Limb (tissue), 2 donors: ENCODE measurements around the gene PTPN7.
A peak's percentile ranks its signal among the peaks of the same experiment; 100 is the strongest.
"Not testable (repeated sequence)": the region's sequence is repeated elsewhere in the genome, so short reads cannot be mapped to it uniquely, and the experiment has no call there.

Experiments
- DNase-seq, 2 donors: peaks; one replicate each; pipeline ENCODE4 v3.0.0-alpha.2; 2016; ENCODE audit errors: extremely low spot score in 2 of 2

Gene PTPN7

DNA sequence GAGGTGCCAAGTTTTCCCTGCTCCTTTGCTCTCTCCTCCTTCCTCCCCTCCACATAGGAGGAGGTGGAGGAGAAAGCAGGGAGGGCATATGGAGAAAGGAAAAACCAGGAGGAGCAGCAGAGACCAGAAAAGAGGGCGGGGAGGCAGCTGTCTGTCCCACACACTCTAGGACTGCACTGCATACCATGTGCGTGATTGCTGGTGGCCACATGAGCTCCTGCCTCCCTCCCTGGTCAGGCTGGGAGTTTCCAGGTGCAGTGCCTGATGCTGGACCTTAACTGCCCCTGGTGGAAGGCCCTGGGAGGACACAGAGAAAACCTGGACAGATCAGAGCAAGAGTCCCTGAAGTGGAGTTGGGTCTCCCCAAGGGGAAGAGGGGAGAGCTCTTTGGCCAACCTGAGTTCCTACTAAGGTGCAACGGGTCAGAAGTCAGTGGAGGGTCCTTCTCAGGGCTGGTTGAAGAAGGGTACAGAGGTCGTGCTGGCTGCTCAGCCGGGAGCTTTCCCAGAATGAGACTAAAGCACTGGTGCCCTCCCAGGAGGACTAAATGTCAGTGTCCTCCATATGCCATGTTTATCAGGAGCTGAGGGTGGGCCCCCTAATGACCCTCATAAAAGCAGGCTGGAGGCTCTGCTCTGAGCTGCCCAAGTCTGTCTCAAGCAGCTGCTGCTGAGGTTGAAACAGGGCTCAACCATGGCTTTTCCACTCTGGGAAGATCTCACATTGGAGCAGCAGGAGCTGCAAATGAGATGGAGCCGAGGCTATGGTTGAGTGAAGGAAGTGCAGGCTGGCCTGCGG is 29.7 kb upstream of the PTPN7 start:
- no peak for DNase-seq

- DNase-seq = peak in 1 of 2 donors; percentile 83
Observed at GRCh38 chr1:202189001-202189790, 28.8 kb upstream of the PTPN7 start.

GRCh38 chr1:202187697-202188407 is 27.4 kb upstream of the PTPN7 start:
- no peak for DNase-seq

DNA sequence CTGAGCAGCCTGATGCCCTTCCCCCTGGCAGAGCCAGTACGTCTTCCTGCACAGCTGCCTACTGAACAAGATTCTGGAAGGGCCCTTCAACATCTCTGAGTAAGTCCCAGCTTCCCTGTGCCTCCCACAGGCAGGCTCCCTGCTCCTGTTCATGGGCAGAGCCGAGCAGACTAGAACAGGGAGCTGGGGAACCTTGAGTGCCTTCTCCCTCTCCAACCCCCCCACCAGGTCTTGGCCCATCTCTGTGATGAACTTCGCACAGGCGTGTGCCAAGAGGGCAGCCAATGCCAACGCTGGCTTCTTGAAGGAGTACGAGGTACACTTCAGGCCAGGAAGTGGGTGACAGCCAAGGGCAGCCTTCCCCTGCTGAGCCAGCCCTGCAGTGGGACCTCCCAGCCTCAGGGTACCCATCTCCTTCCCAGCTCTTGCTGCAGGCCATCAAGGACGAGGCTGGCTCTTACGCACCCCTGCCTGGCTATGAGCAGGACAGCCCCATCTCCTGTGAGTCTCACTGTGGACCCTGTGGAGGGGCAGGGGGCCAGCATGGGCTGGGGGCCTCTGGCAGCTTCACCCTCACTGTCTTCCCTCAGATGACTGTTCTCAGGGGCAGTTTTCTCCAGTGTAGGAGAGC is 26.8 kb upstream of the PTPN7 start:
- no peak for DNase-seq

GRCh38 chr1:202186327-202186726 is 25.9 kb upstream of the PTPN7 start:
- no peak for DNase-seq

DNA sequence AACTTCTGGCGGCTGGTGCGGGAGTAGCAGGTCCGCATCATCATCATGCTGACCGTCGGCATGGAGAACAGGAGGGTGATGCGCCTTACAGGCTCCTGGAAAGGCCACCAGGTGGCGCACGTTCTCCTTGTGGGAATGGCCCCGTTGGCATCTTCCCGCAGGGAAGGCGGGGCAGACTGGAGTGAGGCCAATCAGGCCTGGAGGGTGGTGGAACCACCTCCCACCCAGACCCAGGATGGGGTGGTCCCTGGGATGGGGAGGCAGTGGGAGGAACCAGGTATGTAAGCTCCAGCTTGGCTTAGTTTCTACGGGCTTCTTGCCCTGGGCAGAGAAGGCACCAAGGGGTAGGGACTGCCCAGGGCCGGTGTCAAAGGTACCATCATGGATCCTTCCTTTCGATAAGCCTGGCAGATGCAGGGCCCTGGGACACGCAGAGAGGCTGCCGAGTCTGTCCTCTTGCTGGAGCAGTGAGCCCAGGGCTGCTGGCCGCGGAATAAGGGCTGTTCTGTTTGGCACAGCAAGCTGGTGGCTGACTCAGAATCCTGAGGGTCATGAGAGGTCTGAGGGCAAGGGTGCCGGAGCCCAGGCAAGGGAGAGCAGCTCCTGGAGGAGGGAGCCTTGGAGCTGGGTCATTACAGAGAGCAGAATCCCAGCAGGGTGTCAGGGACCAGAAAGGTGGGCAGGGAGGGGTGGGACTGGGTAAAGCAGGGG is 24.5 kb upstream of the PTPN7 start:
- DNase-seq = peak; percentile 48 to 87

GRCh38 chr1:202182040-202182877 is 21.9 kb upstream of the PTPN7 start:
- DNase-seq = no peak

DNA sequence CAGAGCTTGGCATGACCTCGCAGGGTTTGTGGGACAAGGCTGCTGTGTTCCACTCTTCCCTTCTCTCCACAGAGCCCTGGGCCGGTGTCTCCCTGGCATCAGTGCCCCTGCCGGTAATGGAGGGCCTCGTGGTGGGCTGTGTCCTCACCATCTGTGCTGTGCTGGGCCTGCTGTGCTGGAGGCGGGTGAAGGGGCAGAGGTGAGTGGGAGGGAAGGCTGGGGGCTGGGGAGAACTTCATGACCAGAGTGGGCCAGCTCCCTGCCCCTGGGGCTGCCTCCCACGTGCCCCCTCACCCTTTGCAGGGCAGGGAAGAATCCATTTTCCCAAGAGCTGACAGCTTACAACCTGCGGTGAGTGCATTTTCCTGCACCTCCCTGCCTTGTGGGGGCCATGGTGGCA is 21.2 kb upstream of the PTPN7 start:
- DNase-seq = no peak

DNA sequence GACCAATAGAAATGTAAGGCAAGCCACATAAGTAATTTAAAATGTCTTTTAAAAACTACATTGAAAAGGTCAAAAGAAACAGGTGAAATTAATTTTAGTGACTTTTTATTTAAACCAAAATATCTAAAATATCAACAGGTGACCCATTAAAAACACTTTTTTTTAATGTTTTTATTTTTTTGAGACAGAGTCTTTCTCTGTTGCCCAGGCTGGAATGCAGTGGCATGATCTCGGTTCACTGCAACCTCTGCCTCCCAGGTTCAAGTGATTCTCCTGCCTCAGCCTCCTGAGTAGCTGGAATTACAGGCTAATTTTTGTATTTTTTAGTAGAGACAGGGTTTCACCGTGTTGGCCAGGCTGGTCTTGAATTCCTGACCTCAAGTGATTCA is 20.3 kb upstream of the PTPN7 start:
- DNase-seq = not testable (repeated sequence)

DNA sequence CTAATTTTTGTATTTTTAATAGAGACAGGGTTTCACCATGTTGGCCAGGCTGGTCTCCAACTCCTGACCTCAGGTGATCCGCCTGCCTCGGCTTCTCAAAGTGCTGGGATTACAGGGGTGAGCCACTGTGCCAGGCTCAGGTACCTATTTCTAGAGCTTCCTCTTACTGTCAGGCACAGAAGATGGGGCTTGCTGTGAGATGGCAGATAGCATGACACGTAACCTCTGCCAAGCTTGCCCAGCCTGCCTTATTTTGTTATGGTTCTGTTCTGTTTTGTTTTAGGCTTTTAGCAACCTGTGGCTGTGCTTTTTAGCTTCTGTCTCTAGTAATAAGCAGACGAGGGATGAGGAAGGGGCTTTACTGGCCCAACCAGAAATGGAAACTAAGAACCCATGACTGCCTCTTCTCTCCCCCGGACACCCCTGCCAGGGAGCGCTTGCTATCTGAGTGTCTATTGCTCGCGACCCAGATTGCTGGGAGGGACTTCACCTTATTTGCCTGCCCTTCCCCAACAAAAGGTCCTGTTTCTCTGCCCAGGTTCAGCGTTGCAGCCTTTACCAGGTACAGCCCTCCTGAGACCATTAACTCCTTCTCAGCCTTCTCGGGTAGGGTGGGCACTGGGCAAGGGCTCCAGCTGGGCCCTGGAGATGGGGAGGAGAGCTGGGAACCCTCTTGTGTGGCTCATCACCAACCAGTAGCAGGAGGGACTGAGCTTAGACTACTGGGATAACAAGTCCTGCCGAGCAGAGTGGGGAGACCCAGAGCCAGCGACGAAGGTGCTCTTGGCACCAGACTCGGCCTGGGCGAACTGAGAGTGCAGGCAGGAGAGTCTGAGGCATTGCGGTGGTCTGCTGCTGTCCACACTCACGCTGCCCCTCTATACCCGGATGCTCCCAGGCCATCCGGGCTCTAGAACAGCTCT is 19.7 kb upstream of the PTPN7 start:
- DNase-seq = no peak

DNA sequence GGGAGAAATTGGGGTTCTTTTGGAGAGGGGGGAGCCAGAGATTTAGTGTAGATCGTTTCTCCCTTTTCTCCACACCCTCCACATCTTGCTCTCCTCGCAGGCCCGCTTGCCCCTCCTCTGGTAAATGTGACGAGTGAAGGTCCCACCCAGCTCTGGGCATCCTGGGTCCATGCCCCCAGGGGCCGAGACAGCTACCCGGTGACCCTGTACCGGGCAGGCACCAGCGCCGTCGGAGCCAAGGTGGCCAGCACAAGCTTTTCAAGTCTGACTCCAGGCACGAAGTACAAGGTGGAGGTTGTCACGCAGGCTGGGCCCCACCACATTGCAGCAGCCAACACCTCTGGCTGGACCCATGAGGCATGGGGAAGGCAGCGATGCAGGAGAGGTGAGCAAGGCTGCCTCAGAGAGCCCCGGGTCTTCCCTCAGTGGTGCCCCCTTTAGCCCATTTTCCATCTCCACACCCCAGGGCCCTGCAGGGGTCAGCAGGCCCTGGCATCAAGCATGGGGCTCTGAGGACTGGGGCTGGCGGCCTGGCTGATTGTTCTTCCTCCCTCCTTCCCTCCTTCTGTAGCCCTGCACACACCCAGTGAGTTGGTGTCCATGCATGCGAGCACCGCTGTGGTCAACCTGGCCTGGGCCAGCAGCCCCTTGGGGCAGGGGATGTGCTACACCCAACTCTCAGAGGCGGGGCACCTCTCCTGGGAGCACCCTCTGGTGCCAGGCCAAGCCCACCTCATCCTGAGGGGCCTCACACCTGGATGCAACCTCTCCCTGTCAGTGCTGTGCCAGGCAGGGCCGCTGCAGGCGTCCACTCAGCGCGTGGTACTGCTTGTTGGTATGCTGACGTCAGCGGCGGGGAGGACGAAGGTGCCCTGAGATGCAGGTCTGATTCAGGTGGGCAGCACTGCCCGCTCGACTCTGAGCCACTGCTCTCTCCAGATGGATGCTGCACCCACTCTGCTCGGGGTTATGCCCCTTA is 16.8 kb upstream of the PTPN7 start:
- no peak for DNase-seq

GRCh38 chr1:202173993-202174392 is 13.6 kb upstream of the PTPN7 start:
- DNase-seq = no peak

GRCh38 chr1:202172015-202172355 is 11.6 kb upstream of the PTPN7 start:
- no peak for DNase-seq

DNA sequence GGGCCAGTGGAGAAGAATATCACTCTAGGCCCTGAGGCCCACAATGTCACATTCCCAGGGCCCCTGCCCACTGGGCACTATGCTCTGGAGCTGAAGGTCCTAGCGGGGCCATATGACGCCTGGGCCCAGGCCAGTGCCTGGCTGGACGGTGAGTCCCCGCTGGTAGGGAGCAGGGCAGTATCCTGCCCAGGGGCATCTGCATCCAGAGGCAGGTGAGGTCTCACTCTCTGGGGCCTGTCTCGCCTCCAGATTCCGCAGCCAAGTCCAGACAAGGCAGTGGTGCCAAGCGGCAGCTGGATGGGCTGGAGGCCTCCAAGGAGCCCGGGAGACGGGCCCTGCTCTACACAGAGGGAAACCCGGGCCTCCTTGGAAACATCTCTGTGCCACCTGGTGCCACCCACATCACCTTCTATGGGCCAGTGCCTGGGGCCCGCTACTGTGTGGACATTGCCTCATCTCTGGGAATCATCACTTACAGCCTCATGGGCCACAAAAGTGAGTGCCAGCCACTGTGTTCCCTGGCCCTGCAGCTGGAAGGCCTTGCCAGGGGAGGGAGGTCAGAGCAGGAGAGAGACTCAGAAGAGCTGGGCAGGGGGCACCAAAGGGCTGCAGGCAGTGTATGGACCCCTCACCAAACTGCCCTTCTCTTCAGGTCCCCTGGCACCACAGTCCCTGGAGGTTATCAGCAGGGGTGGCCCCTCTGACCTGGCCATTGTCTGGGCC is 11.1 kb upstream of the PTPN7 start:
- DNase-seq = no peak

DNA sequence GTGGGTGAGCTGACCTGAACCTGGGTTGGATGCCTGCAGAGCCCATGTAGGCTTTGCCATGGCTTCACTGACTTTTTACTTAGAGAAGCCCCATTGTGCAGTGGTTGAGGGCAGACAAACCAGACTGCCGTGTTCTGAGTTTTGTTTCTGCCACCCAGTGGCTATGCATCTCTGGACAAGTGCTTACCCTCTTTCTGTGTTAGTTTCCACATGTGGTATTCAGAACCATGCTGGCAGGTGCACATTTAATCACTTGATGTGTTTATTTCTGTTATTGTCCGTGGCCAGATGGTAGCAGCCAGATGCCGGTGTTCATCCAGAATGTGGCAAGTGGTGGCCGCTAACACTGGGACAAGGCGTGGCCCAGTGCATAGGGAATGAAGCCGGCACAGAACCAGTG is 10.3 kb upstream of the PTPN7 start:
- DNase-seq = no peak

GRCh38 chr1:202168861-202169260 is 8.5 kb upstream of the PTPN7 start:
- no peak for DNase-seq

GRCh38 chr1:202167708-202168415 is 7.5 kb upstream of the PTPN7 start:
- peak; percentile 71 to 78 for DNase-seq
